Smooth muscle cell (in vitro differentiated cells): ENCODE data around the gene TRIM47. TPM values are rescaled to one million over a fixed set of nuclear protein-coding genes. Genes with fewer than 3 reads are reported as not detected.

Source experiments
- DNase-seq: peaks from one replicate; lab custom pipeline; 2025; ENCODE audit not compliant: unreplicated experiment; lab: John Stamatoyannopoulos, UW
- H2AFZ ChIP-seq: fragments of 200-600 bp; sonication (generic); 2 replicates; pipeline ENCODE4 v1.6.0; 2016; ENCODE audit warnings: antibody characterized with exemption, low read depth, mild to moderate bottlenecking
- H3F3A ChIP-seq: fragments of 200-600 bp; sonication (generic); 2 replicates; pipeline ENCODE4 v1.6.0; 2017; ENCODE audit warnings: antibody characterized with exemption, low read depth
- H3K27ac ChIP-seq: fragments of 200-600 bp; sonication (generic); 2 replicates; pipeline ENCODE4 v1.5.1; 2016; ENCODE audit warnings: low read depth, mild to moderate bottlenecking
- H3K27me3 ChIP-seq: fragments of 200-600 bp; sonication (generic); 2 replicates; pipeline ENCODE4 v1.6.1; 2016; ENCODE audit warnings: low read depth, mild to moderate bottlenecking
- H3K36me3 ChIP-seq: fragments of 200-600 bp; sonication (generic); 2 replicates; pipeline ENCODE4 v1.5.1; 2016; ENCODE audit warnings: low read depth
- H3K4me1 ChIP-seq: fragments of 200-600 bp; sonication (generic); 2 replicates; pipeline ENCODE4 v1.5.1; 2016; ENCODE audit warnings: low read depth
- H3K4me2 ChIP-seq: fragments of 200-600 bp; sonication (generic); 2 replicates; pipeline ENCODE4 v1.6.0; 2016; ENCODE audit warnings: mild to moderate bottlenecking
- H3K4me3 ChIP-seq: fragments of 200-600 bp; sonication (generic); 2 replicates; pipeline ENCODE4 v1.5.1; 2016; ENCODE audit warnings: mild to moderate bottlenecking
- H3K79me2 ChIP-seq: fragments of 200-600 bp; sonication (generic); 2 replicates; pipeline ENCODE4 v1.6.0; 2016; ENCODE audit warnings: low read depth, mild to moderate bottlenecking
- H3K9ac ChIP-seq: fragments of 200-600 bp; sonication (generic); 2 replicates; pipeline ENCODE4 v1.6.0; 2016; ENCODE audit warnings: low read depth
- H3K9me3 ChIP-seq: fragments of 200-600 bp; sonication (generic); replicated peaks from 2 replicates; pipeline ENCODE4 v1.5.1; 2016; ENCODE audit warnings: low read depth
- H4K20me1 ChIP-seq: fragments of 200-600 bp; sonication (generic); 2 replicates; pipeline ENCODE4 v1.6.0; 2016; ENCODE audit warnings: low read depth
- CTCF ChIP-seq: fragments of 200-600 bp; sonication (generic); IDR thresholded peaks from 2 replicates; pipeline ENCODE4 v1.5.1; 2017; ENCODE audit warnings: borderline replicate concordance, mild to moderate bottlenecking, antibody characterized with exemption; ENCODE audit not compliant: insufficient read depth, poor library complexity, severe bottlenecking
- WGBS: methylation state at CpG from one replicate; pipeline ENCODE4 v1.1.7; 2016; ENCODE audit warnings: low lambda C conversion rate; 5-methylcytosine and 5-hydroxymethylcytosine counted together
- polyA plus RNA-seq: library from polyadenylated mRNA; unstranded; fragments of >200 nt; fragmentation: Nextera tagmentation; extraction: Ambion mirVana; gene quantifications from 2 replicates; pipeline ENCODE4 v1.2.1, GENCODE V29; 2016
- total RNA-seq: library from RNA; depleted of rRNA; stranded (reverse); fragments of >200 nt; gene quantifications from 2 replicates; pipeline ENCODE4 v1.2.3, GENCODE V29; 2014

Gene TRIM47
- total and polyA plus RNA-seq, 2 experiments from 2014 or later: 8.7 to 16.1 TPM

GRCh38 chr17:75914643-75915267 is 36.4 kb upstream of the TRIM47 start:
- Histone ChIP-seq H2AFZ (no peak overlapping the region), H3K4me2 (no peak overlapping the region), H3K9me3 (no peaks in the 10 kb centered on the region), H3K27me3 (no peaks in the 10 kb centered on the region), H3F3A (no peaks in the 10 kb centered on the region), H4K20me1 (no peaks in the 10 kb centered on the region), H3K4me1 (peaks cover 8% of the 10 kb centered on the region), H3K27ac (no peak overlapping the region), H3K79me2 (no peaks in the 10 kb centered on the region), H3K4me3 (no peak overlapping the region), H3K36me3 (no peaks in the 10 kb centered on the region), H3K9ac (no peak overlapping the region)
- TF ChIP-seq CTCF: no peak
- DNase-seq: no peak
- 90% methylated on average over 33 of the region's 34 CpGs for WGBS

GRCh38 chr17:75913537-75914210 is 35.3 kb upstream of the TRIM47 start:
- Histone ChIP-seq H3K9ac (no peak overlapping the region), H3K27me3 (no peaks in the 10 kb centered on the region), H3F3A (no peaks in the 10 kb centered on the region), H4K20me1 (no peaks in the 10 kb centered on the region), H3K4me3 (no peak overlapping the region), H3K79me2 (no peaks in the 10 kb centered on the region), H3K9me3 (no peaks in the 10 kb centered on the region), H3K4me1 (peaks cover 8% of the 10 kb centered on the region), H3K36me3 (no peaks in the 10 kb centered on the region), H2AFZ (no peak overlapping the region), H3K27ac (no peak overlapping the region), H3K4me2 (no peak overlapping the region)
- no peak for TF ChIP-seq CTCF
- 95% methylated on average over 31 of the region's 32 CpGs for WGBS
- DNase-seq: no peak

- H3K27ac ChIP-seq: no peak overlapping the region
- no peaks in the 10 kb centered on the region for H3K79me2 ChIP-seq
- no peak overlapping the region for H3K4me2 ChIP-seq
- peaks cover 8% of the 10 kb centered on the region for H3K4me1 ChIP-seq
- no peak overlapping the region for H2AFZ ChIP-seq
- H4K20me1 ChIP-seq: no peaks in the 10 kb centered on the region
- no peaks in the 10 kb centered on the region for H3K27me3 ChIP-seq
- H3K9me3 ChIP-seq: no peaks in the 10 kb centered on the region
- no peak overlapping the region for H3K4me3 ChIP-seq
- no peak for DNase-seq
- H3F3A ChIP-seq: peaks cover 4% of the 10 kb centered on the region
- H3K36me3 ChIP-seq: no peaks in the 10 kb centered on the region
- TF ChIP-seq CTCF: no peak
- H3K9ac ChIP-seq: no peak overlapping the region
- WGBS: 52% methylated on average over 6 of the region's 6 CpGs
These were observed 32.3 kb upstream of the TRIM47 start for GRCh38 chr17:75910699-75911098.

GRCh38 chr17:75909812-75910274 is 31.5 kb upstream of the TRIM47 start:
- H3K36me3 ChIP-seq: no peaks in the 10 kb centered on the region
- H3K79me2 ChIP-seq: no peaks in the 10 kb centered on the region
- peaks cover 4% of the 10 kb centered on the region for H3F3A ChIP-seq
- H3K9ac ChIP-seq: no peak overlapping the region
- H3K4me3 ChIP-seq: no peak overlapping the region
- WGBS: 90% methylated on average over 11 of the region's 11 CpGs
- DNase-seq: no peak
- no peaks in the 10 kb centered on the region for H4K20me1 ChIP-seq
- TF ChIP-seq CTCF: no peak
- H2AFZ ChIP-seq: no peak overlapping the region
- no peaks in the 10 kb centered on the region for H3K27me3 ChIP-seq
- H3K4me2 ChIP-seq: no peak overlapping the region
- no peak overlapping the region for H3K27ac ChIP-seq
- H3K9me3 ChIP-seq: no peaks in the 10 kb centered on the region
- H3K4me1 ChIP-seq: peaks cover 8% of the 10 kb centered on the region
